SK-N-SH (cell line): ENCODE data around the gene TMEM62. TPM values are rescaled to one million over a fixed set of nuclear protein-coding genes. Genes with fewer than 3 reads are reported as not detected.
"Not testable (repeated sequence)": the region's sequence is repeated elsewhere in the genome, so short reads cannot be mapped to it uniquely, and the experiment has no call there.

Experiments
- CTCF ChIA-PET: fragments of 300-600, 350-600 bp; formaldehyde crosslinking; extraction: SDS; loops from one replicate; lab custom pipeline; 2021; lab: Yijun Ruan, JAX
- POLR2A ChIA-PET: fragments of 350-600 bp; sonication (Branson Sonifier 250); formaldehyde crosslinking; extraction: SDS; loops from one replicate; lab custom pipeline; 2020; ENCODE audit warnings: antibody characterized with exemption, inconsistent platforms; lab: Yijun Ruan, JAX
- DNase-seq: peaks from one replicate; pipeline ENCODE4 v3.0.0; 2012
- H2AFZ ChIP-seq: fragments of 200-600 bp; sonication (generic); 2 replicates; pipeline ENCODE4 v1.8.1; 2016; ENCODE audit warnings: antibody characterized with exemption, mild to moderate bottlenecking, low read depth
- H3F3A ChIP-seq: fragments of 200-600 bp; sonication (generic); replicated peaks from 2 replicates; pipeline ENCODE3; 2016; ENCODE audit warnings: antibody characterized with exemption, mild to moderate bottlenecking; ENCODE audit not compliant: insufficient read depth
- H3K27ac ChIP-seq, 2 experiments: fragments of 200-500 bp in 1 of 2; fragments of 200-600 bp in 1 of 2; sonication (Bioruptor generic) in 1 of 2; sonication (generic), shearing (Covaris generic) in 1 of 2; 2 replicates each; pipeline versions ENCODE4 v1.5.1 to v1.6.1; 2014 to 2016; ENCODE audit warnings: low read depth in 2 of 2, inconsistent platforms in 1 of 2, low read length in 1 of 2, mild to moderate bottlenecking in 1 of 2, mixed read lengths in 1 of 2
- H3K27me3 ChIP-seq: fragments of 200-600 bp; sonication (generic), shearing (Covaris generic); 2 replicates; pipeline ENCODE4 v1.6.1; 2016; ENCODE audit warnings: mixed run types; ENCODE audit not compliant: insufficient read depth
- H3K36me3 ChIP-seq, 2 experiments: fragments of 200-500 bp in 1 of 2; fragments of 200-600 bp in 1 of 2; sonication (Bioruptor generic) in 1 of 2; sonication (generic) in 1 of 2; replicated peaks in 1 of 2; 2 replicates each; pipeline versions ENCODE3 to v1.5.1; 2014 to 2016; ENCODE audit warnings: low read length in 1 of 2, mild to moderate bottlenecking in 1 of 2; ENCODE audit not compliant: insufficient read depth in 2 of 2, control insufficient read depth in 1 of 2
- H3K4me1 ChIP-seq, 2 experiments: fragments of 200-500 bp in 1 of 2; fragments of 200-600 bp in 1 of 2; sonication (Bioruptor generic) in 1 of 2; sonication (generic), shearing (Covaris generic) in 1 of 2; 2 replicates each; pipeline versions ENCODE4 v1.5.1 to v1.6.1; 2014 to 2016; ENCODE audit warnings: low read depth in 1 of 2, low read length in 1 of 2, mixed run types in 1 of 2; ENCODE audit not compliant: insufficient read depth in 2 of 2, control insufficient read depth in 1 of 2
- H3K4me2 ChIP-seq: fragments of 200-600 bp; sonication (generic), shearing (Covaris generic); 2 replicates; pipeline ENCODE4 v1.6.1; 2017; ENCODE audit warnings: mixed run types
- H3K4me3 ChIP-seq, 2 experiments: fragments of 200-500 bp in 1 of 2; fragments of 200-600 bp in 1 of 2; sonication (Bioruptor generic) in 1 of 2; sonication (generic), shearing (Covaris generic) in 1 of 2; 2 replicates each; pipeline versions ENCODE4 v1.5.1 to v1.8.1; 2014 to 2016; ENCODE audit warnings: low read depth in 2 of 2, inconsistent platforms in 1 of 2, low read length in 1 of 2, mild to moderate bottlenecking in 1 of 2, mixed read lengths in 1 of 2, moderate library complexity in 1 of 2
- H3K79me2 ChIP-seq: fragments of 200-600 bp; sonication (generic); 2 replicates; pipeline ENCODE4 v1.8.1; 2017; ENCODE audit warnings: mild to moderate bottlenecking; ENCODE audit not compliant: insufficient read depth
- H3K9ac ChIP-seq: fragments of 200-600 bp; sonication (generic); 2 replicates; pipeline ENCODE4 v1.6.1; 2017; ENCODE audit warnings: mixed run types
- H3K9me2 ChIP-seq: fragments of 200-600 bp; sonication (generic); 2 replicates; pipeline ENCODE4 v1.6.1; 2017; ENCODE audit warnings: mixed run types
- H3K9me3 ChIP-seq: fragments of 200-600 bp; sonication (generic); 2 replicates; pipeline ENCODE4 v1.6.1; 2017; ENCODE audit warnings: mixed run types, mild to moderate bottlenecking, moderate library complexity
- H4K20me1 ChIP-seq: fragments of 200-600 bp; sonication (generic); 2 replicates; pipeline ENCODE4 v1.6.1; 2017; ENCODE audit warnings: mild to moderate bottlenecking, mixed run types; ENCODE audit not compliant: insufficient read depth
- JUND ChIP-seq: IDR thresholded peaks from 2 replicates; pipeline ENCODE4 v1.4.0; 2012
- MEF2A ChIP-seq: IDR thresholded peaks from 2 replicates; pipeline ENCODE4 v1.4.0; 2012; ENCODE audit warnings: low read depth, borderline replicate concordance
- NRF1 ChIP-seq: IDR thresholded peaks from 2 replicates; pipeline ENCODE4 v1.6.1; 2012; ENCODE audit warnings: low read depth, mild to moderate bottlenecking, low read length
- RAD21 ChIP-seq: IDR thresholded peaks from 2 replicates; pipeline ENCODE4 v1.6.1; 2012; ENCODE audit warnings: mild to moderate bottlenecking, low read length
- SMC3 ChIP-seq: IDR thresholded peaks from 2 replicates; pipeline ENCODE4 v1.6.1; 2012; ENCODE audit warnings: low read depth, low read length, improper control_type of control experiment
- WGBS: methylation state at CpG from one replicate; pipeline ENCODE4 v1.1.6; 2017; ENCODE audit warnings: low lambda C conversion rate; 5-methylcytosine and 5-hydroxymethylcytosine counted together
- polyA plus RNA-seq, 3 experiments: library from polyadenylated mRNA; depleted of rRNA; stranded (reverse); fragments of >200 nt; gene quantifications; 2 replicates each; pipeline ENCODE4 v1.2.3, GENCODE V29; 2012
- TF ChIP-seq, protein P1 (sequence below): IDR thresholded peaks from 2 replicates; pipeline ENCODE4 v1.4.0; 2012; ENCODE audit warnings: low read depth, borderline replicate concordance
- TF ChIP-seq, protein P2 (sequence below): fragments of 200-600 bp; sonication (generic); IDR thresholded peaks from 2 replicates; pipeline ENCODE4 v1.6.1; 2017; ENCODE audit warnings: antibody characterized with exemption, mild to moderate bottlenecking, moderate library complexity

Gene TMEM62
- polyA plus RNA-seq, 1 of the 3 experiments (the other 2 are of a cell fraction): 3.3 TPM

DNA sequence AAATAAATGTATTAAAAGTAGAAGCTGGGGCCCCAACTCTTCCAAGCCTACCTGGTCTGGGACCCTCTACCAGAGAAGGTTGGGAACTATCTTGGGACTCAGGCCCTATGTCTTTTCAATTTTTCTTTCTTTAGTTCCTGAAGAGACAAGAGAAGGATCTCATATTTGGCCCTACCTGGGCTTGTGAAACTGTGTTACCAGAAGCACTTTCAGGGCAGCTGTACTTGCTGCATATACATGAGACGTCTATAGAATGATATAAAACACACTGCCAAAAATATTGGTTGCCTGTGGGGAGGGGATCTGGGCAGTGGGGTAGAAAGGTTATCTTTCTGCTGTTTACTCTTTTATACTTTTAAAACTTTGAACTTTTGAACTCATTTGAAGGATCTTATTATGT lies 88.0 kb downstream of the TMEM62 start:
- H3K9me2 ChIP-seq: no peaks in the 10 kb centered on the region
- POLR2A ChIA-PET: no interaction called here
- H3K27me3 ChIP-seq: peaks cover 2% of the 10 kb centered on the region; the same call in 1 of the 2 replicates

DNA sequence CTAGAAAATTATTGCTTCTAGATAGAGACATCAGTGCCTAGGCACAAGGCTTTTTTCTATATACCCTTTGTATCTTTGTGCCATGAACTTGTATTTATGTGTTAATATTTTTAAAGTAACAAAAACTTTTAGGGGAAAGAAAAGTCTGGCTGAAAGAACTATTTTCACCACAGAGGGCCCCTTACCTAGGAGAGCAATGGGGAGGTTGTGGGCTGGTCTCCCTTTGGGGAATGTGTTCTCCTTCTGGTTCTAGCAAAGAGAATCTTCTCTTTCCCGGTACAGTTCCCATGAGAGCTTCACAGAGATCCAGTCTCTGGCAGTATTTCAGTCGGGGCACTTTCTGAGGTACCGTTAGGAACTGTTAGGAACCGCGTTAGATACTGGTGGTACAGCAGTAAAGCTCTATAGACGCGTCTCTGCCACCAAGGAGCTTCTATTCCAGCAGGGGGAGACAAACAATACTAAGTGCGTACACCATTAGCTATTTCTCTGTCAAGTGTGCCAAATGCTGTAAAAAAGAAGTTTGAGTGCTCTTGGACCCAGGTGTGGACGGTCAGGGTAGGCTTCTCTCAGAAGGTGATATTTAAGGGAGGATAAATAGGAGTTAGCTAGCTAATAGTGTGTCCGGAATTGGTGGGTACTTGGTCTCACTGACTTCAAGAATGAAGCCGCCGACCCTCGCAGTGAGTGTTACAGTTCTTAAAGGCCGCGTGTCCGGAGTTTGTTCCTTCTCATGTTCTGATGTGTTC lies 92.0 kb downstream of the TMEM62 start:
- no peak for TF ChIP-seq MEF2A
- no peak for TF ChIP-seq JUND
- TF ChIP-seq, protein P1, sequence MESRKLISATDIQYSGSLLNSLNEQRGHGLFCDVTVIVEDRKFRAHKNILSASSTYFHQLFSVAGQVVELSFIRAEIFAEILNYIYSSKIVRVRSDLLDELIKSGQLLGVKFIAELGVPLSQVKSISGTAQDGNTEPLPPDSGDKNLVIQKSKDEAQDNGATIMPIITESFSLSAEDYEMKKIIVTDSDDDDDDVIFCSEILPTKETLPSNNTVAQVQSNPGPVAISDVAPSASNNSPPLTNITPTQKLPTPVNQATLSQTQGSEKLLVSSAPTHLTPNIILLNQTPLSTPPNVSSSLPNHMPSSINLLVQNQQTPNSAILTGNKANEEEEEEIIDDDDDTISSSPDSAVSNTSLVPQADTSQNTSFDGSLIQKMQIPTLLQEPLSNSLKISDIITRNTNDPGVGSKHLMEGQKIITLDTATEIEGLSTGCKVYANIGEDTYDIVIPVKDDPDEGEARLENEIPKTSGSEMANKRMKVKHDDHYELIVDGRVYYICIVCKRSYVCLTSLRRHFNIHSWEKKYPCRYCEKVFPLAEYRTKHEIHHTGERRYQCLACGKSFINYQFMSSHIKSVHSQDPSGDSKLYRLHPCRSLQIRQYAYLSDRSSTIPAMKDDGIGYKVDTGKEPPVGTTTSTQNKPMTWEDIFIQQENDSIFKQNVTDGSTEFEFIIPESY: no peak
- TF ChIP-seq SMC3: peak; percentile 75
- TF ChIP-seq RAD21: peak; percentile 72
- TF ChIP-seq, protein P2, sequence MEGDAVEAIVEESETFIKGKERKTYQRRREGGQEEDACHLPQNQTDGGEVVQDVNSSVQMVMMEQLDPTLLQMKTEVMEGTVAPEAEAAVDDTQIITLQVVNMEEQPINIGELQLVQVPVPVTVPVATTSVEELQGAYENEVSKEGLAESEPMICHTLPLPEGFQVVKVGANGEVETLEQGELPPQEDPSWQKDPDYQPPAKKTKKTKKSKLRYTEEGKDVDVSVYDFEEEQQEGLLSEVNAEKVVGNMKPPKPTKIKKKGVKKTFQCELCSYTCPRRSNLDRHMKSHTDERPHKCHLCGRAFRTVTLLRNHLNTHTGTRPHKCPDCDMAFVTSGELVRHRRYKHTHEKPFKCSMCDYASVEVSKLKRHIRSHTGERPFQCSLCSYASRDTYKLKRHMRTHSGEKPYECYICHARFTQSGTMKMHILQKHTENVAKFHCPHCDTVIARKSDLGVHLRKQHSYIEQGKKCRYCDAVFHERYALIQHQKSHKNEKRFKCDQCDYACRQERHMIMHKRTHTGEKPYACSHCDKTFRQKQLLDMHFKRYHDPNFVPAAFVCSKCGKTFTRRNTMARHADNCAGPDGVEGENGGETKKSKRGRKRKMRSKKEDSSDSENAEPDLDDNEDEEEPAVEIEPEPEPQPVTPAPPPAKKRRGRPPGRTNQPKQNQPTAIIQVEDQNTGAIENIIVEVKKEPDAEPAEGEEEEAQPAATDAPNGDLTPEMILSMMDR: peak; percentile 71
- TF ChIP-seq, all 33 proteins: peak for 3
- no peak overlapping the region for H2AFZ ChIP-seq
- 56% methylated on average over 16 of the region's 16 CpGs for WGBS

More for the DNA sequence above, 88.0 kb downstream of the TMEM62 start:
- no peak for TF ChIP-seq MEF2A
- TF ChIP-seq NRF1: no peak
- TF ChIP-seq, all 33 proteins: peak for 0
- H3K4me1 ChIP-seq: peaks cover 0 to 15% of the 10 kb centered on the region in 2 experiments; a peak in 1 of 4 replicates
- H3K36me3 ChIP-seq: no peaks in the 10 kb centered on the region
- H4K20me1 ChIP-seq: no peaks in the 10 kb centered on the region
- H3K79me2 ChIP-seq: no peaks in the 10 kb centered on the region
- no peak for DNase-seq
- H2AFZ ChIP-seq: no peak overlapping the region
- no peaks in the 10 kb centered on the region for H3K9me3 ChIP-seq
- H3K4me2 ChIP-seq: no peak overlapping the region
- no peak overlapping the region for H3K9ac ChIP-seq
- CTCF ChIA-PET: interaction anchor here (1.0 to 1.9 kb wide), 3 partner anchors 17 to 72 kb away, joined by 4 to 7 read pairs (median 5); no protein-coding TSS in a partner anchor
- H3K4me3 ChIP-seq: no peak overlapping the region
- H3F3A ChIP-seq: no peaks in the 10 kb centered on the region
- H3K27ac ChIP-seq: no peak overlapping the region
- 33% methylated on average over 1 of the region's 1 CpG for WGBS

DNA sequence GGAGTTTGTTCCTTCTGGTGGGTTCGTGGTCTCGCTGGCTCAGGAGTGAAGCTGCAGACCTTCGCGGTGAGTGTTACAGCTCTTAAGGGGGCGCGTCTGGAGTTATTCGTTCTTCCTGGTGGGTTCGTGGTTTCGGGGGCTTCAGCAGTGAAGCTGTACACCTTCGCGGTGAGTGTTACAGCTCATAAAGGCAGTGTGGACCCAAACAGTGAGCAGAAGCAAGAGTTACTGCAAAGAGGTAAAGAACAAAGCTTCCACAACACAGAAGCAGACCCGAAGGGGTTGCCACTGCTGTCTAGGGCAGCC lies 92.5 kb downstream of the TMEM62 start:
- not testable (repeated sequence) for H3K27ac ChIP-seq, H4K20me1 ChIP-seq, H3K4me2 ChIP-seq, H3K9ac ChIP-seq, H3K36me3 ChIP-seq, H3K79me2 ChIP-seq, H3F3A ChIP-seq, H3K4me1 ChIP-seq, H2AFZ ChIP-seq, H3K9me2 ChIP-seq, DNase-seq, H3K4me3 ChIP-seq, H3K9me3 ChIP-seq
- 82% methylated on average over 12 of the region's 12 CpGs for WGBS
- ChIA-PET CTCF (interaction anchor here (1.0 to 8.2 kb wide), 25 partner anchors 10 to 1116 kb away, joined by 3 to 167 read pairs (median 9); partner anchors contain the start of gene TGM5), POLR2A (interaction anchor here (1.0 kb wide), 1 partner anchor 60 kb away, joined by 3 read pairs; no protein-coding TSS in a partner anchor)
- H3K27me3 ChIP-seq: peaks cover 18% of the 10 kb centered on the region; the same call in 1 of the 2 replicates

More for the DNA sequence above, 92.0 kb downstream of the TMEM62 start:
- no peak overlapping the region for H3K27ac ChIP-seq
- H3K9me2 ChIP-seq: no peaks in the 10 kb centered on the region
- ChIA-PET CTCF (interaction anchor here (0.6 to 8.2 kb wide), 31 partner anchors 11 to 1116 kb away, joined by 3 to 167 read pairs (median 6); partner anchors contain the start of gene TGM5), POLR2A (interaction anchor here (1.0 kb wide), 1 partner anchor 60 kb away, joined by 3 read pairs; no protein-coding TSS in a partner anchor)
- H3K4me2 ChIP-seq: no peak overlapping the region
- H3K4me1 ChIP-seq: peaks cover 0 to 7% of the 10 kb centered on the region in 2 experiments; a peak in 1 of 4 replicates
- peak; percentile 71 for DNase-seq
- H3K9ac ChIP-seq: no peak overlapping the region
- no peaks in the 10 kb centered on the region for H4K20me1 ChIP-seq
- no peak overlapping the region; a peak in 1 of 4 replicates for H3K4me3 ChIP-seq
- no peaks in the 10 kb centered on the region for H3F3A ChIP-seq
- H3K27me3 ChIP-seq: peaks cover 18% of the 10 kb centered on the region; the same call in 1 of the 2 replicates
- H3K36me3 ChIP-seq: no peaks in the 10 kb centered on the region
- H3K9me3 ChIP-seq: no peaks in the 10 kb centered on the region
- no peaks in the 10 kb centered on the region for H3K79me2 ChIP-seq
